GM04503 (cell line): ENCODE results near the gene PACSIN1.

Experiments used
- DNase-seq: peaks from one replicate; pipeline ENCODE4 v3.0.0-alpha.2; 2012; ENCODE audit warnings: low read depth

The PACSIN1 gene

GRCh38 chr6:34514593-34515472 lies 49.0 kb downstream of the PACSIN1 start:
- DNase-seq = no peak

DNA sequence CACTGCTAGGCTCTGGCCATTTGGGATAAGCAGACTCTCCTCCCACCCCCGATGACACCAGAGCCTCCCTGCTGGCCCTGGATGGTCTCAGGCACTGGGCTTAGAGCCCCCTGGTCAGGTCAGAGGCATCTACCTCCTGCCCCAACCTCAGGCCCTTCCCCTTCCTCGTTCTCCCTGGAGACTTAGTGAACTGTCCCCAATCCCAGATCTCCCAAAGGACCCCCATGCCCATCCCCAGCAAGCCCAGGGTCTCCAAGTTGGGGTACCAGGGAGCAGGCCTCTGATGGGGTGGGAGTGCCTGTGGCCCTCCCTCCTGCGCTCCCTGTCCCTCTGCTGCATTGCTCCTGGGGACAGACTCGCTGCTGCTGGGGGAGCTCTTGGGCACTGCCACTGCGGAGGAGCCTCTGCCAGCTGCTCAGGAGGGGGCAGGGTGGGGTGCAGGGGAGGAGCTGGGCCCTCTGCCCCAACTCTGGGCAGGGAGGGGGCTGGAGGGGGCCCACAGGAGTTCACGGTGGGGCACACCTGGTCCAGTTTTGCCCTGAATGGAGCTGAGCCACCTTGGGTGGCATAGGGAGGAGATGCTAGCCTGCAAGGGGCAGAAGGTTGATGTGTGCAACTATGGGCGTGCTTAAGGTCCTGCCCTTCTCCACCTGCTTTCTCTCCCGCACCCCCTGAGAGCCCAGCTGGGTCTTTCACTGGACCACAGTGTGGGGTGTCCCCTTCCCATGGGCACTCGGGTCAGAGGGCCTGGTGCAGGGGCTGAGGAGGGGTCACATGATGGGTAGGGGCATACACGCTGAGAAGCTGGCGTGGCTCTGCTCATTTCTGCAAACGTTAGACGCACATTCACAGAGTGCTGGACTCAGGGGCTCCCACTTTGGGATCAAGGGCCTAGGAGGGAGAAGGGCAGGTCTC lies 49.9 kb downstream of the PACSIN1 start:
- no peak for DNase-seq

DNA sequence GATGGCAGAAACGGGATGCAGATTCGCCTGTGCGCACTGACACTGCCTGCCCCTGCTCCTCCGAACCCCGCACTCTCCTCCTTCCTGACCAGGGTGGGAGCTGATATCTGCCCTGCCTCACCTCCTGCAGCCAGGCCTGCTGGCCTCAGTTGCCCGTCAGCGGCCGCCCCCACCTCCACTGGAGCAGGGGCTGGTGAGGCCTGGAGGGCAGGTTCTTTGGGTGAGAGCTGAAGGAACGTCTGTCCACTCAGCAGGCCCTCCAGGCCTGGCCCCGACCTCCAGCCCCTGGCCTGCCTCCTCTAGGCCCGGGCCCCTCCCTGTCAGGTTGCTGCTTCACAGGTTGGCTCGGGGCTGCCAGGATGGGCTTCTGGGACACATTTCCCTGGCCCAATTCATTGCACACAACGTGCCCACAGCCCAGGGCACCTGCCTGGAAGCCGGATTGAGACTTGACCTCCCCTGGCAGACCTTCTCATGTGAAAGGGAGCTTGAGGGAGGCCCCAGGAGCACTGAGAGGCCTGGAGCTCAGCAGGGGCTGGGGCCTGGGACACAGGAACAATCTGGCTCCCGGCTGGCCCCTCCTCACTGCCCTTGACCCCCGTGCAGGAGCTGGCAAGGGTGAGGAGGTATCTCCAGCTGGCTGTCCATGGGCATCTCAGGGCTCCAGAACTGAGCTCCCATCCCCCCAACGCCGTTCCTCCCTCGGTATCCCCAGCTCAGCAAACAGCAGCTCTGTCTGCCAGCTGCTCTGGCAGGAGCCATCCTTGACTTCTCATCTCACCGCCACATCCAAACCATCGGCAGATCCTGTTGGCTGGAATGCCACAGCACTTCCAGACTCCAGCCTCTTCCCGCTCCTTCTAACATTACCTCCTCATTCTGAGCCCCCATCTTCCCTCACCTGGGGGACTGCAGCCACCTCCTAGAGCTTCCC lies 50.8 kb downstream of the PACSIN1 start:
- no peak for DNase-seq

DNA sequence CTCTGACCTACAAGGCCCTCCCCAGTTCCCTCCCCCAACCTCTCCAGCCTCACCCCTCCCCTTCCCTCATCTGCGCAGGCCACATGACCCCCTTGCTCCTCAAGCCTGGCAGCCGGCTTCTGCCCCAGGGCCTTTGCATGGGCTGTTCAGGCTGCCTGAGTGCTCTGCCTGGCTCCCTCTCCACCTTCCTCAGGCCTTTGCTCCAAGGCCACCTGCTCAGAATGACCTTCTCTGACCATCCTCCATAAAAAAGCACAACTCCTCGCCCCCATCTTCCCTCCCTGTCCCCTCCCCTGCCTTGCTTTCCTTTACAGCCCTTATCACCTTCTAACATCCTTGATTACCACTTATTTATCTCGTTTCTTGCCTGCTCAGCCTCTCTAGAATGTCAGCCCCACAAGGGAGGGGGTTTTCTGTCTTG lies 51.6 kb downstream of the PACSIN1 start:
- no peak for DNase-seq

- no peak for DNase-seq
Observed at GRCh38 chr6:34517966-34518365, 52.1 kb downstream of the PACSIN1 start.

- DNase-seq = no peak
Observed at GRCh38 chr6:34518669-34519365, 52.9 kb downstream of the PACSIN1 start.

GRCh38 chr6:34519971-34520644 lies 54.2 kb downstream of the PACSIN1 start:
- no peak for DNase-seq

DNA sequence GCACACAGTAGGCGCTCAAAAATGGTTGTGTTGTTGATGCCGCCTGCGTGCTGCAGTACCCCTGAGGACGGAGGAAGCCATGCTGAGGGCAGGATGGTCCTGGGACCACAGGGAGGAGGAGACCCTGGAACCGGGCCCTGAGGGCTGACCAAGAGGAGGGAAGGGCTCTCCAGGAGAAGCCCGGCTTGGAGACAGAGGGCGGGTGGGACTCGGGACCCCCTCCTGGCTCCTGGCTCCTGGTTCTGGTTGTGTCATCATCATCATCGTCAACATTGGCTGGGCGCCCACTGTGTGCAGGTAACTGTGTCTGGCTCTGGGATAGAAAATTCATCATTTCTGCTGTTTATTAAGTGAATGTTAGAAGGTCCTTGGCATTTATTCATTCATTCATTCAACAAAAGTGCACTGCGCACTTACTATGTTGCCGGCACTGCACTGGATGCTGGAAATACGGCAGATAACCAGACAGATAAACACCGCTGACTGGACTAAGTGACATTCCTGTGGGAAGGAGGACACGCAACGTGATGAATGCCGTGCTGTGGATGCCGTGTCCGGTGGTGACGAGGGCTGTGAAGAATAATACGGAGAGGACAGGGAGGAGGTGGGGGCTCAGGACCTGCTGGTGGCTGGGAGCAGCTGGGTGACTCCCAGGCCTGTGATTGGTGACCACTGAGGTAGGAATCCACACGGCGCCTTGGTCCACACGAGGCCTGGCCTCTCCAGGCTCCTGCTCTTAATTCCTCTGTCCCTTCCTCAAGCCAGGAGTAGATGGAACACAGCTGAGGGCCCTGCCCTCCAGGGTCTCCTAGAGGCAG lies 55.0 kb downstream of the PACSIN1 start:
- DNase-seq = no peak

- no peak for DNase-seq
Observed at GRCh38 chr6:34521463-34522285, 55.8 kb downstream of the PACSIN1 start.

GRCh38 chr6:34522761-34523160 lies 56.9 kb downstream of the PACSIN1 start:
- no peak for DNase-seq

- DNase-seq = no peak
Observed at GRCh38 chr6:34523441-34524206, 57.7 kb downstream of the PACSIN1 start.

GRCh38 chr6:34524499-34524898 lies 58.6 kb downstream of the PACSIN1 start:
- DNase-seq = no peak

GRCh38 chr6:34524971-34525370 lies 59.1 kb downstream of the PACSIN1 start:
- no peak for DNase-seq

DNA sequence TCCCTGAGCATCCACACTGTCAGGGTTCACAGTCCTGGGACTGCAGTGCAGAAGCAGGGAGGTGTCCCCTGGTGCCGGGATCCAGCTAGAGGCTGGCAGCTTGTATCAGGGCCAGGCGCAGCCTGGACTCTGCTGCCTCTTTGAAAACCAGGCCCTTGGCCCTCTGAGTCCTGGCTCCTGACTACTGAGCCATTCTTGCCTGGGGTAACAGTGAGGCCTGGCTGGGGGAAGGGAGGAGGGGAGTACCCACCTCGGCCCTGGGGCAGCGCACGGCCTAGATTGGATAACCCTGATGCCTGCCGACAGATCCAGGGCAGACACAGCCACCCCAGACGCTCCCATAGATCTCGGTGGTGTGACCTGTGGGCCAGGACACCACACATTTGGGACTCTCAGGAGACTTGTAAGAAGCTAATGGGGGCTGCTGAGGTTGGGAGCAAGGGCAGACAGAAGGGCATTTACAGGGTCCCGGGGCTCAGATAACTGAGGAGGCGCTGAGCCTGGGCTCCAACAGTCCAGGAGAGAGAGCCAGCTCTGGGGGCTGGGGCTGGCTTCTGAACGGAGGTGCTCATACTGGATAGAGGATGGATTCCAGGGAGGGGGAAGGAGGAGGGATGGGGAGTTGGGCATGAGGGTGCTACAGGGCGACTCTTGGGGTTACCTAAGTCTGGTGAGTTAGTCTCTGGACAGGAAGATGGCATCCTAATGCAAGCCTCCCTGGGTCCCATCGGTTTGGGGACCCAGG lies 59.7 kb downstream of the PACSIN1 start:
- DNase-seq = no peak

- DNase-seq = no peak
Observed at GRCh38 chr6:34526241-34526972, 60.5 kb downstream of the PACSIN1 start.

DNA sequence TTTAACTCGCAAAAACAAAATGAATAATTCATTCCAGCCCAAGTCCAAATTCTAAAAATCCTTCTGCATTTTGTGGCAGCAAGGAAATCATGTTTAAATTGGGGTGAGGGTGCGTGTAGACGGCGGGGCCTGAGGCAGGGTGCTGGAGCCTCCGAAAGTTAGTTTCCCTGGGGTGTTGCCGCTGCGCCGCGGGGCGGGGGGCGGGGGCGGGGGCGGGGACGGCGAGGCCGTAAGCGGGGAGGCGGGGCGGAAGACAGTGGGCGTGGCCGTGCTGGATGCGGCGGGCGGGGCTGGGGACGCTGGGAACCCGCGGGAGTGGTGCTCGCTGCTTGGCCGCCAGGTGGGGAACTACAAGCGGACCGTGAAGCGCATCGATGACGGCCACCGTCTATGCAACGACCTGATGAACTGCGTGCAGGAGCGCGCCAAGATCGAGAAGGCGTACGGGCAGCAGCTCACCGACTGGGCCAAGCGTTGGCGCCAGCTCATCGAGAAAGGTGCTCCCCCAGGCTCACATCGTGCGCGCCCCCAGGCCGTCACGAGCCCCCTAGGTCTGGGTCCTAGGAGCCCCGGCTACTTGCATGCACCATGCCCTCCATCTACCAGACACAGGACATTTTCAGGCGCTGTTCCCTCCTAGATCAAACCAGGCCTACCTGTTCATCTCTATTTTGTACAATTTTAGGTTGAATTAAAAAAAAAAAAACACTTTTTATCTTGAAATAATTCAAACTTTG lies 61.3 kb downstream of the PACSIN1 start:
- peak; percentile 17 for DNase-seq
